GM21576 (cell line): Measurements from ENCODE around the gene ENPP6.

ENCODE experiments used
- ATAC-seq: cut with Tn5 transposase; IDR thresholded peaks from one replicate; pipeline ENCODE4 v1.9.1; 2021; ENCODE audit warnings: mild to moderate bottlenecking, moderate library complexity; ENCODE audit not compliant: unreplicated experiment

The ENPP6 gene

GRCh38 chr4:184217634-184218033 lies at the start of gene ENPP6:
Gene ENPP6 (minus strand): TSS chr4:184217873. CDS start chr4:184217819, 54 bp downstream.
- no peak for ATAC-seq

- no peak for ATAC-seq
Measured at GRCh38 chr4:184267206-184267608, 49.5 kb upstream of the ENPP6 start.

GRCh38 chr4:184265546-184266351 lies 48.1 kb upstream of the ENPP6 start:
- peak; percentile 23 for ATAC-seq

GRCh38 chr4:184263910-184264732 lies 46.4 kb upstream of the ENPP6 start:
- ATAC-seq = peak; percentile 28

- ATAC-seq = no peak
Measured at GRCh38 chr4:184263461-184263860, 45.8 kb upstream of the ENPP6 start.

- no peak for ATAC-seq
Measured at GRCh38 chr4:184262901-184263300, 45.2 kb upstream of the ENPP6 start.

GRCh38 chr4:184261246-184261645 lies 43.6 kb upstream of the ENPP6 start:
- no peak for ATAC-seq

- no peak for ATAC-seq
Measured at GRCh38 chr4:184259866-184260265, 42.2 kb upstream of the ENPP6 start.

GRCh38 chr4:184259081-184259480 lies 41.4 kb upstream of the ENPP6 start:
- no peak for ATAC-seq

GRCh38 chr4:184255871-184256642 lies 38.4 kb upstream of the ENPP6 start:
- ATAC-seq = no peak

GRCh38 chr4:184255361-184255760 lies 37.7 kb upstream of the ENPP6 start:
- ATAC-seq = no peak

- ATAC-seq = no peak
Measured at GRCh38 chr4:184253072-184253420, 35.4 kb upstream of the ENPP6 start.

- ATAC-seq = no peak
Measured at GRCh38 chr4:184252136-184253071, 34.7 kb upstream of the ENPP6 start.

GRCh38 chr4:184251670-184251980 lies 34.0 kb upstream of the ENPP6 start:
- ATAC-seq = no peak

- ATAC-seq = no peak
Measured at GRCh38 chr4:184250795-184251669, 33.4 kb upstream of the ENPP6 start.

- ATAC-seq = no peak
Measured at GRCh38 chr4:184248216-184248615, 30.5 kb upstream of the ENPP6 start.

GRCh38 chr4:184247421-184247820 lies 29.7 kb upstream of the ENPP6 start:
- no peak for ATAC-seq

GRCh38 chr4:184246426-184246825 lies 28.8 kb upstream of the ENPP6 start:
- ATAC-seq = no peak

- ATAC-seq = no peak
Measured at GRCh38 chr4:184238072-184238745, 20.5 kb upstream of the ENPP6 start.
